ENCODE data around the gene GLI3. TPM values are rescaled to one million over a fixed set of nuclear protein-coding genes. Genes with fewer than 3 reads are reported as not detected.

Gene GLI3
- total RNA-seq, 2 experiments from 2014 or later, result not detected

DNA sequence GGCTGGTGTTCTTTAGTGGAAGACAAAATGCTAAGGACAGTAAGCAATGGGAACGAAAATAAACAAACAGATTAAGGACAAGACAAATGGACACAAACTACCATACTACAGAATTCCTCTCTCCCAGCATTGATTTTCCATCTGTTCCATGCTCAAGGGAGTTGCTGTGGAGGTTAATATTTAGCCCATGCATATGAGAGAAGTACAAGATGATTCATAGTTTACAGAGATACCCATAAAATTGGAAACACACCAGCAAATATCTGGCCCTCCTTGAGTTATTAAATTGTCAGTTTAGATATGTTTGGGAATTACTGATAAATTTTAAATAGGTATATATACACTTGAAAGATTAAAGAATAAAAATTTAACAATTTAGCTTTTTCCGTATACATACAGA lies 69.8 kb downstream of the GLI3 start:
- H3K36me3 Mint-ChIP-seq (ENCODE audit: low read depth), result no peaks in the 10 kb centered on the region
- TF ChIP-seq, protein P1, sequence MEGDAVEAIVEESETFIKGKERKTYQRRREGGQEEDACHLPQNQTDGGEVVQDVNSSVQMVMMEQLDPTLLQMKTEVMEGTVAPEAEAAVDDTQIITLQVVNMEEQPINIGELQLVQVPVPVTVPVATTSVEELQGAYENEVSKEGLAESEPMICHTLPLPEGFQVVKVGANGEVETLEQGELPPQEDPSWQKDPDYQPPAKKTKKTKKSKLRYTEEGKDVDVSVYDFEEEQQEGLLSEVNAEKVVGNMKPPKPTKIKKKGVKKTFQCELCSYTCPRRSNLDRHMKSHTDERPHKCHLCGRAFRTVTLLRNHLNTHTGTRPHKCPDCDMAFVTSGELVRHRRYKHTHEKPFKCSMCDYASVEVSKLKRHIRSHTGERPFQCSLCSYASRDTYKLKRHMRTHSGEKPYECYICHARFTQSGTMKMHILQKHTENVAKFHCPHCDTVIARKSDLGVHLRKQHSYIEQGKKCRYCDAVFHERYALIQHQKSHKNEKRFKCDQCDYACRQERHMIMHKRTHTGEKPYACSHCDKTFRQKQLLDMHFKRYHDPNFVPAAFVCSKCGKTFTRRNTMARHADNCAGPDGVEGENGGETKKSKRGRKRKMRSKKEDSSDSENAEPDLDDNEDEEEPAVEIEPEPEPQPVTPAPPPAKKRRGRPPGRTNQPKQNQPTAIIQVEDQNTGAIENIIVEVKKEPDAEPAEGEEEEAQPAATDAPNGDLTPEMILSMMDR (IDR thresholded peaks at IDR 0.05), result no peak
- H3K9me3 Mint-ChIP-seq, result no peaks in the 10 kb centered on the region
- ChIA-PET POLR2A (no interaction called here), CTCF (no interaction called here)
- H3K4me3 Mint-ChIP-seq, result no peak overlapping the region
- DNase-seq (no peak), ATAC-seq (no peak)
- no peaks in the 10 kb centered on the region for H3K27me3 Mint-ChIP-seq
- intact Hi-C loops (cut with micrococcal nuclease), result no loop called here
- no peak overlapping the region for H3K27ac Mint-ChIP-seq
- no peaks in the 10 kb centered on the region for H3K4me1 Mint-ChIP-seq (ENCODE audit: low read depth)

DNA sequence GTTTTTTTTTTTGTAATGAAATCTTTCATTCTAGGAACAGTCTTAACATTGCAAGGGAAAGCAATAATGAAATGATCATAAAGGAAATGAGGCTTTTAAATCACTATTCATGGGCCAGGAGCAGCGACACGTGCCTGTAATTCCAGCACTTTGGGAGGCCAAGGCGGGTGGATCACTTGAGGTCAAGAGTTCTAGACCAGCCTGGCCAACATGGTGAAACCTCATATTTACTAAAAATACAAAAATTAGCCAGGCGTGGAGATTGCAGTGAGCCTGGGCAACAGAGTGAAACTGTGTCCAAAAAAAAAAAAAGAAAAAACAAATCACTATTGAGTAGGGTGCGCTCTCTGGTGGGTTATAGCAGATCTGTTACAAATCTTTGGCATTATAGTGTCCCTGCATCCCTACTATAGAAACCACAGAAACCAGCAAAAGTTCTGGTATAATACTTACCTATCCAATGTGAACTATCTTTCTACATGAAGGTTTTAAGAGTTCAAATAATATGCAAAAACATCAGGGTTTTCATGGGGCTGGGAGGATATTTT lies 72.1 kb downstream of the GLI3 start:
- Mint-ChIP-seq H3K9me3 (no peaks in the 10 kb centered on the region), H3K27ac (no peak overlapping the region), H3K4me3 (no peak overlapping the region), H3K36me3 (ENCODE audit: low read depth) (no peaks in the 10 kb centered on the region), H3K4me1 (ENCODE audit: low read depth) (no peaks in the 10 kb centered on the region), H3K27me3 (no peaks in the 10 kb centered on the region)
- CTCF ChIA-PET, result no interaction called here
- intact Hi-C loops (cut with micrococcal nuclease), result no loop called here
- TF ChIP-seq, protein P1 (IDR thresholded peaks at IDR 0.05), result no peak
- POLR2A ChIA-PET, result no interaction called here
- DNase-seq (no peak), ATAC-seq (no peak)

GRCh38 chr7:42162560-42163325 lies 74.3 kb downstream of the GLI3 start:
- H3K4me3 Mint-ChIP-seq, result no peak overlapping the region

DNA sequence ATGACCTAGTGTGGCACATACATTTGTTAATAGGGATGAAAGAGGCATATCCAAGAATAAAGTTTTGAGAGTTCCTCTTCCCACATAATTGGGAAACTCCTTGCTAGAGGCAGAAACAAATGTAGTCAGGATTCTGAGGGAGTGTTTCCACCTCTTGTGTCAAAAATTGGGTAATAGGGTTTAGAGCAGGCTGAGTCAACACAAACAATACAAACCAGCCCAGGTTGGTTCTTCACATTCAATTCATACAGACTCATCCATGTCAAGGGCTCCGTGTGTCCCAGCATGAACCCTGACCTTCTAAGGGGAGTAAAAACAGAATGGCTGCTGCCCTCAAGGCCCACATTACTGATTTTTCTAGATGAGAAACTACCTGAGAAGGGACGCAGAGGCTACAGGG lies 75.3 kb downstream of the GLI3 start:
- no peak for ATAC-seq
- H3K4me1 Mint-ChIP-seq (ENCODE audit: low read depth), result no peaks in the 10 kb centered on the region
- no peaks in the 10 kb centered on the region for H3K27me3 Mint-ChIP-seq
- H3K9me3 Mint-ChIP-seq, result no peaks in the 10 kb centered on the region
- H3K27ac Mint-ChIP-seq, result no peak overlapping the region
- ChIA-PET POLR2A (no interaction called here), CTCF (no interaction called here)
- no peaks in the 10 kb centered on the region for H3K36me3 Mint-ChIP-seq (ENCODE audit: low read depth)
- no peak for DNase-seq
- TF ChIP-seq, protein P1 (IDR thresholded peaks at IDR 0.05), result no peak
- intact Hi-C loops (cut with micrococcal nuclease), result no loop called here
- H3K4me3 Mint-ChIP-seq, result no peak overlapping the region

More at GRCh38 chr7:42162560-42163325, 74.3 kb downstream of the GLI3 start:
- CTCF ChIA-PET, result no interaction called here
- TF ChIP-seq, protein P1 (IDR thresholded peaks at IDR 0.05), result no peak
- Mint-ChIP-seq H3K9me3 (no peaks in the 10 kb centered on the region), H3K27me3 (no peaks in the 10 kb centered on the region), H3K27ac (no peak overlapping the region), H3K4me1 (ENCODE audit: low read depth) (no peaks in the 10 kb centered on the region), H3K36me3 (ENCODE audit: low read depth) (no peaks in the 10 kb centered on the region)
- POLR2A ChIA-PET, result no interaction called here
- ATAC-seq (no peak), DNase-seq (no peak)
- intact Hi-C loops (cut with micrococcal nuclease), result no loop called here

DNA sequence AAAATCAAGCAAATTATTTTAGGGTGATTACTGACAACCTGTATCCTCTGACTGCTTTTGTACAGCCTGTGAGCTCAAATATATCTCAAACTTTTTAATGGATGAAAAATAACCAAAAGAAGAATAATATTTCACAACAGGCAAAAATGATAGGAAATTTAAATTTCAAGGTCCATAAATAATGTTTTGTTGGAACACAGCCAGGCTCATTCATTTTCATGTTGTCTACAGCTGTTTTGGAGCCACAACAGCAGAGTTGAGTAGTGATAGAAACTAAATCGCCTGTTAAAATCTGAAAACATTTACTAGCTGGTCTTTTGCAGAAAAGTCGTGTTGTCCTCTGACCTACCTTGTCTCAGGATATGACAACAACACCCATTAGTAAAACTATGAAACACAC lies 75.9 kb downstream of the GLI3 start:
- intact Hi-C loops (cut with micrococcal nuclease), result no loop called here
- no peak for DNase-seq
- CTCF ChIA-PET, result no interaction called here
- no peaks in the 10 kb centered on the region for H3K27me3 Mint-ChIP-seq
- H3K27ac Mint-ChIP-seq, result no peak overlapping the region
- POLR2A ChIA-PET, result no interaction called here
- H3K36me3 Mint-ChIP-seq (ENCODE audit: low read depth), result no peaks in the 10 kb centered on the region
- TF ChIP-seq, protein P1 (IDR thresholded peaks at IDR 0.05), result no peak
- H3K4me3 Mint-ChIP-seq, result no peak overlapping the region
- ATAC-seq, result no peak
- H3K4me1 Mint-ChIP-seq (ENCODE audit: low read depth), result no peaks in the 10 kb centered on the region
- no peaks in the 10 kb centered on the region for H3K9me3 Mint-ChIP-seq

Measured in activated CD8-positive, alpha-beta T cell treated with anti-CD3 and anti-CD28 coated beads for 36 hours (primary cell).